A673 (cell line): ENCODE results near the gene MSANTD1. TPM values are rescaled to one million over a fixed set of nuclear protein-coding genes. Genes with fewer than 3 reads are reported as not detected.

ENCODE experiments used
- BruUV-seq: library from RNA; stranded (reverse); fragments of 400-500 nt; replicated peaks from 2 replicates; lab custom pipeline; 2021; lab: Mats Ljungman, UMichigan
- CTCF ChIA-PET: fragments of 300-600 bp; sonication (Branson Sonifier 250); formaldehyde crosslinking; loops from one replicate; lab custom pipeline; 2022; ENCODE audit warnings: antibody characterized with exemption; lab: Charles Lee
- POLR2A ChIA-PET: fragments of 300-600 bp; sonication (Branson Sonifier 250); formaldehyde crosslinking; loops from one replicate; lab custom pipeline; 2022; ENCODE audit warnings: antibody characterized with exemption; ENCODE audit not compliant: low non-redundant PET; lab: Charles Lee
- DNase-seq: peaks from one replicate; pipeline ENCODE4 v3.0.0-alpha.2; 2015; ENCODE audit warnings: low spot score
- H3K27ac ChIP-seq: fragments of 200-600 bp; sonication (generic); 2 replicates; pipeline ENCODE4 v1.5.1; 2016; ENCODE audit warnings: mixed run types, low read depth, mild to moderate bottlenecking, mixed read lengths, antibody characterized with exemption, low read length; ENCODE audit not compliant: poor library complexity, severe bottlenecking
- H3K27me3 ChIP-seq: fragments of 200-600 bp; sonication (generic); replicated peaks from 2 replicates; pipeline ENCODE4 v1.6.1; 2017; ENCODE audit warnings: mixed run types, low read depth, mild to moderate bottlenecking, mixed read lengths, antibody characterized with exemption, low read length; ENCODE audit not compliant: insufficient read depth, poor library complexity
- H3K36me3 ChIP-seq: fragments of 200-600 bp; sonication (generic); 2 replicates; pipeline ENCODE4 v1.6.1; 2016; ENCODE audit warnings: mixed run types, mild to moderate bottlenecking, mixed read lengths, antibody characterized with exemption, low read length; ENCODE audit not compliant: insufficient read depth, poor library complexity, severe bottlenecking
- H3K4me1 ChIP-seq: fragments of 200-600 bp; sonication (generic); 2 replicates; pipeline ENCODE4 v1.6.1; 2017; ENCODE audit warnings: mixed run types, mild to moderate bottlenecking, mixed read lengths, antibody characterized with exemption, low read length; ENCODE audit not compliant: insufficient read depth, poor library complexity, severe bottlenecking
- H3K4me3 ChIP-seq: fragments of 200-600 bp; sonication (generic); 2 replicates; pipeline ENCODE4 v1.5.1; 2016; ENCODE audit warnings: low read depth, mixed run types, mild to moderate bottlenecking, mixed read lengths, low read length; ENCODE audit not compliant: poor library complexity, severe bottlenecking
- H3K9me3 ChIP-seq: fragments of 200-600 bp; sonication (generic); 2 replicates; pipeline ENCODE4 v1.6.1; 2016; ENCODE audit warnings: mixed run types, low read depth, mild to moderate bottlenecking, mixed read lengths, antibody characterized with exemption, low read length; ENCODE audit not compliant: poor library complexity, severe bottlenecking
- EZH2 ChIP-seq: fragments of 200-600 bp; sonication (generic); IDR thresholded peaks from 2 replicates; pipeline ENCODE4 v1.6.1; 2017; ENCODE audit warnings: borderline replicate concordance, low read depth, mild to moderate bottlenecking, mixed read lengths, antibody characterized with exemption, low read length; ENCODE audit not compliant: poor library complexity, severe bottlenecking
- intact Hi-C: fragments of 100-400 bp; cut with micrococcal nuclease; formaldehyde crosslinking; loops from one replicate; pipeline ENCODE4 v1.10.0; 2022; ENCODE audit not compliant: unreplicated experiment
- total RNA-seq: library from RNA; stranded (reverse); gene quantifications from 2 replicates; pipeline ENCODE4 v1.2.3, GENCODE V29; 2021
- TF ChIP-seq, protein P1 (sequence below): fragments of 300-800, 200-600 bp; sonication (generic); conservative IDR thresholded peaks from 2 replicates; pipeline ENCODE4 v1.5.1; 2017; ENCODE audit warnings: low read depth, mild to moderate bottlenecking, antibody characterized with exemption, low read length, moderate library complexity, mixed read lengths

MSANTD1 gene
- total RNA-seq, 1 experiment from 2014 or later = 2.3 TPM

DNA sequence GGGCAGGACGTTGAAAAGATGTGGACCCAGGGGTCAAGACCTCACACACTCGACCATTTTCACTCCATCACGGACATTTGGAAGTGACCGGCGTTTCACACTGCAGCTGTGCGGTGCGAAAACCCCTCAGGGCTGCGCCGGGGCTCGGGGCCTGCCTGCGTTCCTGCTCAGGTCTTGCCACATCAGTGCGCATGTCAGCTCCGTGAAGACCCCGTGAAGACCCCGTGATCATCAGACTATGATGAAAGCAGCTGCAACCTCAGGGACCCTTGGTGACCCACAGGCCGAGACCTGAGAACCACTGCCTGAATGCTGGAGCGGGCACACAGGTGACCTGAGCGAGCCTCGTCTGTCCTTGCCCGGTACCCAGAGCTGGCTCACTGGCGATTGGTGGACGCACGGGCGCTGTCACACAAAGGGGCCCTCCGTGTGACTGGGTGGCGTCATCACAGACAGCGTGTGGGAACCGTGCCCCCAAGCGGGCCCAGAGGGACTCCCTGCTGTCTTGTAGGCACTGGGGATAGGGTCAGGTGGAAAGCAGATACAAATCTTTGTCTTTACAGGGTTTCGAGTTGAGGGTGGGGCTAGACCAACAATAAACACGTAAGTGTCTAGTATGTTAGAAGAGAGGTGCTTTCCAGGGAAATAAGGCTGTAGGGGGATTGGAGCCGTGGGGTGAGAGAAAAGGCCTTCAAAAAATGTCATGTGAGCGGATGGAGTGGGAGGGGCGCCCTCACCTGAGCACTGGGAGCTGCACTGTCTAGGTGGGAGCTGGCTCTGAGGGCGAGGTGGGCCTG is 12.7 kb downstream of the MSANTD1 start:
- Histone ChIP-seq H3K9me3 (no peaks in the 10 kb centered on the region), H3K4me1 (no peaks in the 10 kb centered on the region), H3K27me3 (no peaks in the 10 kb centered on the region), H3K4me3 (no peak overlapping the region), H3K27ac (no peak overlapping the region), H3K36me3 (no peaks in the 10 kb centered on the region)
- no TSS peak for BruUV-seq
- TF ChIP-seq, protein P1, sequence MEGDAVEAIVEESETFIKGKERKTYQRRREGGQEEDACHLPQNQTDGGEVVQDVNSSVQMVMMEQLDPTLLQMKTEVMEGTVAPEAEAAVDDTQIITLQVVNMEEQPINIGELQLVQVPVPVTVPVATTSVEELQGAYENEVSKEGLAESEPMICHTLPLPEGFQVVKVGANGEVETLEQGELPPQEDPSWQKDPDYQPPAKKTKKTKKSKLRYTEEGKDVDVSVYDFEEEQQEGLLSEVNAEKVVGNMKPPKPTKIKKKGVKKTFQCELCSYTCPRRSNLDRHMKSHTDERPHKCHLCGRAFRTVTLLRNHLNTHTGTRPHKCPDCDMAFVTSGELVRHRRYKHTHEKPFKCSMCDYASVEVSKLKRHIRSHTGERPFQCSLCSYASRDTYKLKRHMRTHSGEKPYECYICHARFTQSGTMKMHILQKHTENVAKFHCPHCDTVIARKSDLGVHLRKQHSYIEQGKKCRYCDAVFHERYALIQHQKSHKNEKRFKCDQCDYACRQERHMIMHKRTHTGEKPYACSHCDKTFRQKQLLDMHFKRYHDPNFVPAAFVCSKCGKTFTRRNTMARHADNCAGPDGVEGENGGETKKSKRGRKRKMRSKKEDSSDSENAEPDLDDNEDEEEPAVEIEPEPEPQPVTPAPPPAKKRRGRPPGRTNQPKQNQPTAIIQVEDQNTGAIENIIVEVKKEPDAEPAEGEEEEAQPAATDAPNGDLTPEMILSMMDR = no peak
- TF ChIP-seq EZH2 = no peak
- ChIA-PET POLR2A (no interaction called here), CTCF (no interaction called here)
- no peak for DNase-seq
- intact Hi-C loops = no loop called here

DNA sequence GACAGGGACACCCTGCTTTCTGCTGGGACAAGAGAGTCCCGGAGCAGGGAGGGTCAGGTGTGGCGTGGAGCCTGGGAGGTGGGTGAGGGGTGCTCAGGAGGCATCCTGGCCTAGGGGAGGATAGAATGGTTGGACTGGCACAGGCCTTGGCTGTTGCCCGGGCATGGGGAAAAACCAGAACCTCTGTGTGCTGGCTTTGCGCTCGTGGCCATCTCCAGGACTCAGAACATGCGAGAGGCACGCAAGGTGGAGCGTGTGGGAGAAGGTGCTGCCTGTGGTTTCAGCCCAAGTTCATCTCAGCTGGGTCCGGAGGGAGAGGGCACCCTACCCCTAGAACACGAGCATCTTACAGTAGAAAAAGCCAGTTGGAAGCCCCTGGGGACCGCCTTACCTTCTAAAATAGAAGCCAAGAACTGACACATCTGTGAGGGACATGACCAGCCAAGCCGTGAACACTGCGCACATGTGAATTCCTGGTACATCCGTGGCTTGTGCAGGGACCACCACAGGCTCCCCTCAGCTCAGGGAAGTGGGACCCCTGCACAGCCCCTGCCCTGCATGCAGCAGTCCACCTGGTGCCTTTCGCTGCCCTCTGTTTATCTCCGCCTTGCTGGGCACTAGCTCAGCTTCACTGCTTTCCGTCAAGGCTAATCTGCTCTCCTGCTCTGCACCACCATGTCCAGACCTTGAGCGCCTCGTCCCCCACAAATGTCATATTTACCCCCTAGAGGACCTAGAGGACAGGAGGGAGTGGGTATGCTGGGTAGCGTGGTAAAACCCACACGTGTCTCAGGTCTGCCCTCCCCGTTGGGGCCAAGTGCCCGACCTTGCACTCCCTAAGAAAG is 13.5 kb downstream of the MSANTD1 start:
- CTCF ChIA-PET = no interaction called here
- no peak overlapping the region for H3K27ac ChIP-seq
- no peaks in the 10 kb centered on the region for H3K4me1 ChIP-seq
- TF ChIP-seq EZH2 = no peak
- TF ChIP-seq, protein P1 = no peak
- no peaks in the 10 kb centered on the region for H3K36me3 ChIP-seq
- no peak overlapping the region for H3K4me3 ChIP-seq
- H3K27me3 ChIP-seq = no peaks in the 10 kb centered on the region
- intact Hi-C loops = no loop called here
- H3K9me3 ChIP-seq = no peaks in the 10 kb centered on the region
- DNase-seq = no peak
- POLR2A ChIA-PET = no interaction called here
- BruUV-seq = no TSS peak

DNA sequence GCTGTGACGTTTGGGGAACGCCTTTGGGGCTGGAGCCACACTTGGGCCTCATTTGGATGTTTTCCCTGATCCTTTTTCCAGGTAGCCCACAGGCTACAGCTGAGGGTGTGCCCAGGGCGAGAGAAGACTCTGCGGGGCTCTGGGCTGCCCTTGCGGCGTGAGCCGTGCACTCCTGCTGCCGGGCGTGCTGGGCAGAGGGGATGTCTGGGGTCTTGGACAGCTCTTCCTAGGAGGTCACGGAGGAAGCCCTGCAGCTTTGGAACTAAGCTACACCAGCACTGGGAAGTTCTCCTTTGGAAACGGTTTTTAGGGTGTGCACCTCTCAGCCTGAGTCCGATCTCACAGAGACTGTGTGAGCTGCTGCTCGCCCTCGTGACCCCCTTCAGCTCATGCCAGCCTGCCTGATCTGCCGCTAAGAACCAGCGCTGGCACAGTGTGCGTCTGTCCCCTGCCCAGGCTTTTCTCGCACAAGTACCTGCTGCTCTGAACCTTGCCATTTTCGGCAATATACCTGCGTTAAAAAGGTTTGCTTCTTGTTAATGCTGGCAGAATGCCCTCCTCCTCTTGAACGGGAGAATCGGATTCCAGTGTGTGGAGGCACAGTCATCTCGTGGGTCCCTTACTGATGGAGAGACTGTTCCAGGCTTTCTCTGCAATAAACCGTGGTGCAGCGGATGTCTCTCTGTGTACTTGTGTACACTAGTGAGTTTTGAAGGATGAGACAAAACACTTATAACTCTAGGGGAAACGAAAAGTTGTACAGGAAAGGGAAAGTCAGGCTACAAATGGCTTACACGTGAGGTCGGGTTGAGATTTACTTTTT is 14.3 kb downstream of the MSANTD1 start:
- BruUV-seq = no TSS peak
- Histone ChIP-seq H3K9me3 (no peaks in the 10 kb centered on the region), H3K27ac (no peak overlapping the region), H3K4me1 (no peaks in the 10 kb centered on the region), H3K27me3 (no peaks in the 10 kb centered on the region), H3K4me3 (no peak overlapping the region), H3K36me3 (no peaks in the 10 kb centered on the region)
- no peak for DNase-seq
- POLR2A ChIA-PET = no interaction called here
- intact Hi-C loops = no loop called here
- TF ChIP-seq EZH2 = no peak
- TF ChIP-seq, protein P1 = no peak
- CTCF ChIA-PET = no interaction called here
